Measurements from ENCODE around the gene FRMD4B.

DNA sequence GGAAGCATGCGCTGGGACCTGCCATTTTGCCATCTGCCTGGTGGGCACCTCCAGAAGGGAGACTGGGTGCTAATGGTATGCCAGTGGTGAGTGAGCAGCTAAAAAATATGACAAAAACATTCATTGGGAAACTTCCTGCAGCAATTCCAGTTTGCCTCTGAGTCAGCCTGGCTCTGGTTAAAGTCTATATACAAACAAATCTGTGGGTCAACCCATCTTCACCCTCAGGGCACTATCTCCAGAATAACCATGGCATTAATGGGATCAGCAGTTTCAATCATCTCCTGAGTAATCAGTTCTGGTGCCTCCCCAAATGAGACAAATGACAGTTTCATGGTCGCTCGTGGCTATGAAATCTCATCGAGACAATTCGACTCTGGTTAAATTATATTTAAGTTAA lies 21.5 kb downstream of the FRMD4B start:
- TF ChIP-seq JUN (IDR thresholded peaks at IDR 0.05; ENCODE audit: borderline replicate concordance, insufficient read depth, insufficient read length, low read depth) (no peak), POLR2A (IDR thresholded peaks at IDR 0.05; ENCODE audit: low read depth, low read length) (no peak), FOS (IDR thresholded peaks at IDR 0.05; ENCODE audit: borderline replicate concordance, insufficient read depth, low read length) (no peak), POLR2AphosphoS5 (IDR thresholded peaks at IDR 0.05; ENCODE audit: insufficient read depth, low read depth, low read length) (no peak), EZH2 (IDR thresholded peaks at IDR 0.05; ENCODE audit: borderline replicate concordance, low read depth, low read length, severe bottlenecking) (no peak), MYC (IDR thresholded peaks at IDR 0.05; ENCODE audit: low read depth, low read length) (no peak), GATA2 (IDR thresholded peaks at IDR 0.05; ENCODE audit: insufficient read depth, insufficient read length, low read depth, low read length) (no peak)
- TF ChIP-seq, protein P1, sequence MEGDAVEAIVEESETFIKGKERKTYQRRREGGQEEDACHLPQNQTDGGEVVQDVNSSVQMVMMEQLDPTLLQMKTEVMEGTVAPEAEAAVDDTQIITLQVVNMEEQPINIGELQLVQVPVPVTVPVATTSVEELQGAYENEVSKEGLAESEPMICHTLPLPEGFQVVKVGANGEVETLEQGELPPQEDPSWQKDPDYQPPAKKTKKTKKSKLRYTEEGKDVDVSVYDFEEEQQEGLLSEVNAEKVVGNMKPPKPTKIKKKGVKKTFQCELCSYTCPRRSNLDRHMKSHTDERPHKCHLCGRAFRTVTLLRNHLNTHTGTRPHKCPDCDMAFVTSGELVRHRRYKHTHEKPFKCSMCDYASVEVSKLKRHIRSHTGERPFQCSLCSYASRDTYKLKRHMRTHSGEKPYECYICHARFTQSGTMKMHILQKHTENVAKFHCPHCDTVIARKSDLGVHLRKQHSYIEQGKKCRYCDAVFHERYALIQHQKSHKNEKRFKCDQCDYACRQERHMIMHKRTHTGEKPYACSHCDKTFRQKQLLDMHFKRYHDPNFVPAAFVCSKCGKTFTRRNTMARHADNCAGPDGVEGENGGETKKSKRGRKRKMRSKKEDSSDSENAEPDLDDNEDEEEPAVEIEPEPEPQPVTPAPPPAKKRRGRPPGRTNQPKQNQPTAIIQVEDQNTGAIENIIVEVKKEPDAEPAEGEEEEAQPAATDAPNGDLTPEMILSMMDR (IDR thresholded peaks at IDR 0.05; ENCODE audit: extremely low read depth in 1 of 2, insufficient read depth in 1 of 2, low read depth in 1 of 2, low read length in 2 of 2) = no peak
- TF ChIP-seq, protein P2, sequence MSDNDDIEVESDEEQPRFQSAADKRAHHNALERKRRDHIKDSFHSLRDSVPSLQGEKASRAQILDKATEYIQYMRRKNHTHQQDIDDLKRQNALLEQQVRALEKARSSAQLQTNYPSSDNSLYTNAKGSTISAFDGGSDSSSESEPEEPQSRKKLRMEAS (IDR thresholded peaks at IDR 0.05; ENCODE audit: insufficient read depth, insufficient read length) = no peak

All from endothelial cell of umbilical vein (primary cell).